ENCODE results near the gene VPS13D. TPM values are rescaled to one million over a fixed set of nuclear protein-coding genes. Genes with fewer than 3 reads are reported as not detected.

VPS13D gene
- polyA plus RNA-seq, 1 of the 3 experiments (the other 2 are of a cell fraction), result 15.0 TPM

- H3K9me2 ChIP-seq, result no peaks in the 10 kb centered on the region
- ChIA-PET POLR2A (no interaction called here), CTCF (interaction anchor here (1.0 kb wide), 1 partner anchor 210 kb away, joined by 3 read pairs; no protein-coding TSS in a partner anchor)
- no peak overlapping the region for H3K4me3 ChIP-seq (ENCODE audit: low read depth in 2 of 2, low read length in 1 of 2)
- no peak overlapping the region for H3K9ac ChIP-seq
- H3K27ac ChIP-seq (ENCODE audit: low read depth in 2 of 2, low read length in 1 of 2), result peak overlapping the region in 1 of 2 experiments; percentile 10; a peak in 2 of 4 replicates
- DNase-seq, result no peak
- H3K79me2 ChIP-seq (ENCODE audit: insufficient read depth), result no peaks in the 10 kb centered on the region
- no peaks in the 10 kb centered on the region for H4K20me1 ChIP-seq (ENCODE audit: insufficient read depth)
- H3K4me1 ChIP-seq (ENCODE audit: control insufficient read depth in 1 of 2, insufficient read depth in 2 of 2, low read depth in 1 of 2, low read length in 1 of 2), result peaks cover 10 to 42% of the 10 kb centered on the region in 2 experiments; a peak in 1 of 4 replicates
- H3F3A ChIP-seq (replicated peaks; ENCODE audit: insufficient read depth), result peaks cover 4% of the 10 kb centered on the region
- H3K9me3 ChIP-seq, result no peaks in the 10 kb centered on the region
- 36% methylated on average over 9 of the region's 9 CpGs for WGBS (ENCODE audit: low lambda C conversion rate)
- peaks cover 0 to 11% of the 10 kb centered on the region in 2 experiments for H3K36me3 ChIP-seq (replicated peaks in 1 of 2; ENCODE audit: control insufficient read depth in 1 of 2, insufficient read depth in 2 of 2, low read length in 1 of 2)
- H3K27me3 ChIP-seq (ENCODE audit: insufficient read depth), result no peaks in the 10 kb centered on the region
- TF ChIP-seq CTCF (IDR thresholded peaks at IDR 0.05) (no peak), PBX3 (IDR thresholded peaks at IDR 0.05) (peak; percentile 35; the same call in 1 of the 2 replicates), EP300 (IDR thresholded peaks at IDR 0.05; ENCODE audit: borderline replicate concordance in 1 of 2, low read depth in 1 of 2, low read length in 1 of 2) (peak in 1 of 2 experiments; percentile 24; a peak in 1 of 4 replicates), FOSL2 (IDR thresholded peaks at IDR 0.05; ENCODE audit: borderline replicate concordance, low read depth) (peak; percentile 74), RXRA (IDR thresholded peaks at IDR 0.05; ENCODE audit: borderline replicate concordance, low read depth) (peak; percentile 53; the same call in 1 of the 2 replicates), NFIC (IDR thresholded peaks at IDR 0.05; ENCODE audit: borderline replicate concordance) (peak; percentile 59; the same call in 1 of the 2 replicates), YY1 (IDR thresholded peaks at IDR 0.05; ENCODE audit: low read depth) (no peak), SIN3A (IDR thresholded peaks at IDR 0.05; ENCODE audit: borderline replicate concordance, low read depth, low read length) (no peak), ELF1 (IDR thresholded peaks at IDR 0.05) (no peak), TCF12 (IDR thresholded peaks at IDR 0.05) (peak; percentile 63; the same call in 1 of the 2 replicates), TEAD4 (IDR thresholded peaks at IDR 0.05; ENCODE audit: borderline replicate concordance, insufficient read depth) (peak; percentile 57; the same call in 1 of the 2 replicates), JUND (IDR thresholded peaks at IDR 0.05) (peak; percentile 33; the same call in 1 of the 2 replicates)
- H2AFZ ChIP-seq (ENCODE audit: low read depth), result no peak overlapping the region
- H3K4me2 ChIP-seq, result no peak overlapping the region
These were observed 271.8 kb downstream of the VPS13D start for GRCh38 chr1:12501661-12502060.

- Histone ChIP-seq H3K36me3 (replicated peaks in 1 of 2; ENCODE audit: control insufficient read depth in 1 of 2, insufficient read depth in 2 of 2, low read length in 1 of 2) (peaks cover 0 to 16% of the 10 kb centered on the region in 2 experiments), H3K4me1 (ENCODE audit: control insufficient read depth in 1 of 2, insufficient read depth in 2 of 2, low read depth in 1 of 2, low read length in 1 of 2) (peaks cover 6 to 35% of the 10 kb centered on the region in 2 experiments; a peak in 1 of 4 replicates), H3K27ac (ENCODE audit: low read depth in 2 of 2, low read length in 1 of 2) (no peak overlapping the region), H2AFZ (ENCODE audit: low read depth) (no peak overlapping the region), H3K27me3 (ENCODE audit: insufficient read depth) (no peaks in the 10 kb centered on the region), H3K9me2 (no peaks in the 10 kb centered on the region), H3K9ac (no peak overlapping the region), H3K9me3 (no peaks in the 10 kb centered on the region), H3F3A (replicated peaks; ENCODE audit: insufficient read depth) (peaks cover 4% of the 10 kb centered on the region), H3K79me2 (ENCODE audit: insufficient read depth) (no peaks in the 10 kb centered on the region), H3K4me3 (ENCODE audit: low read depth in 2 of 2, low read length in 1 of 2) (no peak overlapping the region), H3K4me2 (no peak overlapping the region), H4K20me1 (ENCODE audit: insufficient read depth) (no peaks in the 10 kb centered on the region)
- no peak for DNase-seq
- TF ChIP-seq RFX5 (IDR thresholded peaks at IDR 0.05; ENCODE audit: low read length), result no peak
- no peak for TF ChIP-seq MAX (IDR thresholded peaks at IDR 0.05; ENCODE audit: low read depth)
- TF ChIP-seq NRF1 (IDR thresholded peaks at IDR 0.05; ENCODE audit: low read depth, low read length), result no peak
- 93% methylated on average over 7 of the region's 11 CpGs for WGBS (ENCODE audit: low lambda C conversion rate)
- ChIA-PET CTCF (interaction anchor here (0.6 to 1.5 kb wide), 6 partner anchors 19 to 211 kb away, joined by 3 to 5 read pairs (median 3); no protein-coding TSS in a partner anchor), POLR2A (no interaction called here)
These were observed 272.7 kb downstream of the VPS13D start for GRCh38 chr1:12502336-12503109.

Measured in SK-N-SH (cell line).